ENCODE data around the gene SLC8A1.

Gene SLC8A1

GRCh38 chr2:40273734-40274182 is 178.1 kb downstream of the SLC8A1 start:
- DNase-seq (ENCODE audit: low read depth), result peak; percentile 68

DNA sequence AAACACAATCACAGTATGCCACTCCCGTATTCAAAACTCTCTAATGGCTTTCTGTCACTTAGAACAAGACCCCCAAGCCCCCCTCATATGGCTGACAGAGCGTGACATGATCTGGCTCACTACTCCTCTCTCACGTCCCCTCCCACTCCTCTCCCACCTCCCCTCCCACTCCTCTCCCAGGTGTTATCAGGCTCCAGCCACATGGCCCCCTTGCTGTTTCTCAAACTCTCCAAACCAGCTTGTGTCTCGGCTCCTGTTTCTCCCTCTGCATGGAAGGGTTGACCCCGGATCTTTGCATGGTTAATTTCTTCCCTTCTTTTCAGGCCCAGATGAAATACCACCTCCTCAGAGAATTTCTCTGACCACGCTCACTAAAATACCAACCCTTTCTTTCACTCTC is 180.8 kb downstream of the SLC8A1 start:
- no peak for DNase-seq (ENCODE audit: low read depth)

- DNase-seq (ENCODE audit: low read depth), result no peak
These were observed 181.5 kb downstream of the SLC8A1 start for GRCh38 chr2:40270372-40270771.

GRCh38 chr2:40268566-40268965 is 183.3 kb downstream of the SLC8A1 start:
- no peak for DNase-seq (ENCODE audit: low read depth)

DNA sequence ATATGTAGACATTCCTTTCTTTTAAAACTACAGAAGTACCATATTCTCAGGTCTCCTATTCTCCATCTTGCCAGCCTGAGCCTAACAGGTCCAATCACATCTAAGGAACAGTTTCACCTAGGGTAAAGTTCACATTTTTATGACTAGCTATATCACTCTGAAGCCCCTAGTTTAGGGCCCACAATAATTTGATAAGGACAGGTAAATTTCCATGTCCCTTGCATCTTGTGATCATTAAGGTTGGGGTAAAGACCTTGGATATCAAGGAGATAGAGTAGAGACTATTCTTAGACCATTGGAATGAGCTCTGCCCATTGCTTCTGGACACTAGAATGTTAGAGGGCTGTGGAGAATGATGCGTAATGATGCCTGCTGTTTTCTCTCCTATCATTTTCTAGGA is 185.7 kb downstream of the SLC8A1 start:
- DNase-seq (ENCODE audit: low read depth), result no peak

DNA sequence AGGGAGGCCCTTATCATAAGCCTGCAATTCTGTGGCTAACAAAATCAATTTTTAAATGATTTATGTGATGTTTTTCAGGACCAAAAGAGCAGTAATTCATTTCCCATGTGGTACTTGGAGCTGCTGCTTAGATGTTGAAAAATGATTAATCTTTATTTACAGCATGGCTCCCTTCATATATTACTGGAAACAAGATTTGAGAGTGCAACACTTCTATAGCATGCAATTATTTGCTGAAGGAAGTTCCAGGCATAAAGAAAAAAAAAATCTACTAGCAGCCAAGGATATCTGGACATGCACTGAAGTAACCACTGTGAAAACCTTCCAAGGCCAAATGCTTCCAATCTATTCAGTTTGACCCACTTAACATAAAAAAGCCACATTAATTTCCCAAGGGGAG is 186.3 kb downstream of the SLC8A1 start:
- peak; percentile 8 for DNase-seq (ENCODE audit: low read depth)

GRCh38 chr2:40261042-40261441 is 190.8 kb downstream of the SLC8A1 start:
- DNase-seq (ENCODE audit: low read depth), result no peak

- no peak for DNase-seq (ENCODE audit: low read depth)
These were observed 191.5 kb downstream of the SLC8A1 start for GRCh38 chr2:40260437-40260836.

DNA sequence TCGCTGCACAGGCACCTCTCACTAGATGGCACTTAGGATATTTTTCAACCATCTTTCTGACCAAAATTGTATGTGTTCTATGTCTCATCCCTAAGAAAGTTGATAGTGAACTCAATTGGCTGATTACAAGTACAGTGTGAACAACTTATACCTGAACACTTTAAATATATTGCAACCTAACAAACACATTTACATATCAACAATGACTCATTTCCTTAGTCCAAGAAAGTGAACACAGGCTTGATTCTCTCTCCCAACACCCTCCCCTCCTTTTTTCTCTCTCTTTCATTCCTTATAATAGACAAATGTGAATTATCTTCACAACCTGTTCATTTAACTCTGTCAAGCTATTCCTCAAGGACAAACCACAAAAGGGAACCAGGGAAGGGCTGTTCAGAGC is 192.0 kb downstream of the SLC8A1 start:
- DNase-seq (ENCODE audit: low read depth), result no peak

DNA sequence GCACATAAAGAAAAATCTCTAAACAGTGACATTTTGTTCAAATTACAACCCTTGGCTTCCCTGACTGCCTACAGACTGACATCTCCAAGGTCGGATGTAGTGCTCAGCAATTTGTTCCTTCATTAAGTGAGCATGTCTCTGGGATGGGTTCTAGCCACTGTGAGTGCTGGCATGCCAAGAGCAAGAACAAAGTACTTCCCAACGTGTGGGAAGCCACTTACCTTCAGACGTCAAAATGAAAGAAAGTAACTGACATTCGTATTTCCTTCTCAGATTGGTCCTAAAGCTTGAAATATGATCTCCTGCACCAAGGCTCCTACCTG is 193.8 kb downstream of the SLC8A1 start:
- no peak for DNase-seq (ENCODE audit: low read depth)

DNA sequence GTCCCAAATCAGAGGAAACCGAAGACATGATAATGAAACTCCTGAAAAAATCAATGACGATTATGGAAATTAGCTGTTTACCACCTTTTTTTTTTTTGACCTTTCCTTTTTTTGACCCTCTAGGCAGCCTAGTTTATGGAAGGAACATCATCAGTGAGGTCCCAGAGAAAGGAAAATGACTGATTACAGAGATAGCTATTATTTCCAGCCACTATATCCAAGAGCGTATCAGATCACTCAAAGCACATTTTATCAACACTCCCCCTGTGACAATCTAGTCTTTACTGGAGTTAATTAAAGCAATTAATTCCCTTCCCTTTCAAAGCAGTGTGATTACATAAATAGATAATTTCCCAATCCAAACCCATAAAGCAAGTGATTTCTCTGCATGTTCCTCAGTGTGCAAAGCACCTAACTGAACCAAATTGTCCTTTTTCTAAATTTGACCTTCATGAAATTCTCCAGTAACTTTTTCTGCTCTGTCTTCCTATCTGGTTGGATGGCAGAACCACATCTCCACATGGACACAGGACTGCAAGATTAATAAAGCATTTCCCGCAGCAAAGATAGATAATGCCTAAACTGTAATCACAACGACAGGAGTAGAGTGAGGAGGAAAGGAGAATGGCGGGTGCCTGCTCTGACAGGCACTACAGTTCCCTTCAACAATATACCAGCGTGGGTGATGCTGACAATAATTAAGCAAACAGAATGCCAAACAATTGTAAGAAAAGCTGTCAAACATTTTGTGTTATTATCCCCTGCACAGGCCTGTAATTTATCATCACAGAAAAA is 194.4 kb downstream of the SLC8A1 start:
- no peak for DNase-seq (ENCODE audit: low read depth)

DNA sequence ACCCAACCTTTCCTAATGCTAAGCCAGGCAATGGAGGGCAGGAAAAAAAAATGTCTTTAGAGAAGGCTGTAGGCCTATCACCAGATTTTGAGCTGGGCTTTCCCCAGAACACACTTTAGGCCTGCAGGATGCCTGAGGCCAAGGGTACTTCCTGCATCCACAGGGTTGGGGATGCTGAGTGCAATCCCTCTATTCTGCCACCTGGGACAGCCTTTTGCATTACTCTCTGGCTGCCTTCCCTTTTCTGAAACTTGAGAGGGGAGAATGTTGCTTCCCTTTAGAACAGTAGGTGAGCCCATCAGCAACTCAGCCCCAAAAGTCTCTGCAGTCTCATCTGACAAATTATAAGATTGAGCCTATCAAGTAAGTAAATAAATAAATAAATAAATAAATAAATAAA is 195.2 kb downstream of the SLC8A1 start:
- no peak for DNase-seq (ENCODE audit: low read depth)

- no peak for DNase-seq (ENCODE audit: low read depth)
These were observed 195.9 kb downstream of the SLC8A1 start for GRCh38 chr2:40256008-40256407.

GRCh38 chr2:40255103-40255502 is 196.8 kb downstream of the SLC8A1 start:
- no peak for DNase-seq (ENCODE audit: low read depth)

DNA sequence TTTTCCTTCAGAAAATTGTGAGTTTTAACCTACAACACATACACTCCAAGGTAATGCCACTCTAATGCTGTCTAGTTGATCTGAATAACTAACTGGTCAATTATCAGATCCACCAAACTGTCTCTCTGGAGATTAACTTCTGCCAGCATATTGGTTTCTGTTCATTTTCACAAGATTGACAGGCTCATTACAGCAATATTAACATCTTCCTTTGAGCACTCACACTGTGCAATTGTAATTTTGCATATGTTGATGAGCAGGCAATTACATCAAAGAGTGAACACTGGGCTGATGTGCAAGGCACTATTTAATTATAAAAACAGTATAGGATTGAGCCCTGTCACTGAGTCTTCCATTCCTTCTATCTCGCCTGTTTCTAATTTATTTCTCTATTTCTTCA is 197.3 kb downstream of the SLC8A1 start:
- no peak for DNase-seq (ENCODE audit: low read depth)

GRCh38 chr2:40251137-40251536 is 200.8 kb downstream of the SLC8A1 start:
- DNase-seq (ENCODE audit: low read depth), result no peak

DNA sequence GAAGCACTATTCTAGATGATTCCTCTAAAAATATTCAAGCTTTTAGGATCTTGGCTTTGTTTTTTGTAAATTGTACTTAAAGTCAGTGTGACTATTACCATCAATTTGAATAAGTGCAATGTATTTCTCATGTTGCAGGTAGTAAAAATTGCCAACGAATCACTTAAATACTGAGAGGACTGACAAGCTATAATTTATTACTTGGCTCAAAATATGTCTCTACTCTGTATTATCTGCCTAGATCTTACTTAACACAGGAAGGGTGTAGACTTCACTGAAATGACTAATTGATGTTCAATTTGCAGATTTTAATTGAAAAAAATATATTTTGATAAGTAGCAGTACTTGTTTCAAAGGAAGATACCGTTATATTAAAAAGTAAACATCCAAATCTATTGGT is 202.3 kb downstream of the SLC8A1 start:
- no peak for DNase-seq (ENCODE audit: low read depth)

DNA sequence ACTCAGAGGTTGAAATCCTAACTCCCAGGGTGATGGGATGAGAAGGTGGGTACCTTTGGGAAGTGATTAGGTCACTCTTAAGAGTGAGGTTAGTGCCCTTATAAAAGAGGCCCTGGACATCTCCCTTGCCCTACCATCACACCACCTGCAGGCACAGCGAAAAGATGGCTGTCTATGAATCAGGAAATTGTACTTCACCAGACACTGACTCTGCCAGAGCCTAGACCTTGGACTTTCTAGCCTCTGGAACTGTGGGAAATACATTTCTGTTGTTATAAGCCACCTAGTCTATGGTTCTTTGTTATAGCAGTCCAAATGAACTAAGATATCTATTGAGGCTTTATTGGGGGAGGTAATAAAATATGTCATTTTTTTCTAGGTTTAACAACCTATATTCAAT is 203.6 kb downstream of the SLC8A1 start:
- no peak for DNase-seq (ENCODE audit: low read depth)

- DNase-seq (ENCODE audit: low read depth), result peak; percentile 55
These were observed 207.2 kb downstream of the SLC8A1 start for GRCh38 chr2:40244675-40245074.

- DNase-seq (ENCODE audit: low read depth), result no peak
These were observed 207.6 kb downstream of the SLC8A1 start for GRCh38 chr2:40244251-40244650.

- DNase-seq (ENCODE audit: low read depth), result peak; percentile 51
These were observed 208.2 kb downstream of the SLC8A1 start for GRCh38 chr2:40243581-40244187.

DNA sequence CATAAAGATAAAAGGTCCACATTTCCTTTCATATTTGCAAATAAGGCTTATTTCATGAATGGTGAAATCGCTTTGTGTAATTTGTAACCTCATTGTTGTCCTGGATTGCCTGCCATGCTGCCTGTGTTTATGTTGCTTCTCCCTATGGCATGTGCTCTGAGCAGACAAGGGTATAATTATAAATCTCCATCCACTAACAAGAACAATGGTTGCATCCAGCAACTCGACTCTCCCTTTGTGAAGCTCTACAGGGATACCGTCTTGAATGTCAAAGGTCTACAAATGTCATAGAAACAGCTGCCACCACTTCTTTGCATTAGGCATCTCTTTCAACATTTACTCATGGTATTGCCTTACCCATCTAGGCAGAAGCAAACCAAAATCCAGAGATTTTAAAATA is 209.6 kb downstream of the SLC8A1 start:
- DNase-seq (ENCODE audit: low read depth), result no peak

DNA sequence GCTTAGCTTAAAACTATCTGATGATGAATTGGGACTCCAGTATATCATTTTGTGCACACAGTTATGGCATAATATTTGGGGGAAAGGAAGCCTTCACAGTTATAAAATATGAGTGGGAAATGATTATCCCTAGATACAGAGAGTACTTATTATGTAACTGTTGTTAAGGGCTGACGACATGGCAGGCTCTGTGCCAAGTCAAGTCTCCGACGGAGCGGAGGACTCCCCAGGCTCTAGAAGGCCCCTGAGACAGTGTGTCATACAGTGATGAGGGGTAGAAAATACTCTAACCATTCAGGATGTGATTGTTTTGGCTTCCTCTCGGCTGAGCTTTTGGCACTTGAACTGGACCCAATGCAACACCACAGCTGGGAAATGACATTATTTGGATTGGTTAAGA is 211.8 kb downstream of the SLC8A1 start:
- DNase-seq (ENCODE audit: low read depth), result peak; percentile 74

Data from amniotic epithelial cell (primary cell).